CD1c-positive myeloid dendritic cell (primary cell): ENCODE data around the gene ST6GALNAC2.
"Not testable (repeated sequence)": the region's sequence is repeated elsewhere in the genome, so short reads cannot be mapped to it uniquely, and the experiment has no call there.

Experiments used
- DNase-seq: peaks from one replicate; pipeline ENCODE4 v3.0.0-alpha.2; 2016; ENCODE audit errors: extremely low spot score

Gene ST6GALNAC2

GRCh38 chr17:76540381-76541300 lies 45.0 kb downstream of the ST6GALNAC2 start:
- DNase-seq: peak; percentile 78

- DNase-seq: no peak
Observed at GRCh38 chr17:76539631-76540271, 45.9 kb downstream of the ST6GALNAC2 start, which contains the start of gene PRCD. PRCD (plus strand) TSS chr17:76540044; CDS start chr17:76540142, 98 bp downstream.

- no peak for DNase-seq
Observed at GRCh38 chr17:76538941-76539570, 46.6 kb downstream of the ST6GALNAC2 start.

GRCh38 chr17:76538281-76538931 lies 47.3 kb downstream of the ST6GALNAC2 start:
- DNase-seq: peak; percentile 25

- peak; percentile 11 for DNase-seq
Observed at GRCh38 chr17:76537578-76538280, 47.9 kb downstream of the ST6GALNAC2 start, which contains the start of gene CYGB. CYGB (minus strand) TSS chr17:76537709; CDS start chr17:76537542, 167 bp downstream.

GRCh38 chr17:76537288-76537577 lies 48.4 kb downstream of the ST6GALNAC2 start:
- DNase-seq: peak; percentile 20

GRCh38 chr17:76536511-76537287 lies 49.0 kb downstream of the ST6GALNAC2 start:
- no peak for DNase-seq

GRCh38 chr17:76535788-76536510 lies 49.7 kb downstream of the ST6GALNAC2 start:
- no peak for DNase-seq

- peak; percentile 29 for DNase-seq
Observed at GRCh38 chr17:76534831-76535732, 50.6 kb downstream of the ST6GALNAC2 start.

- DNase-seq: not testable (repeated sequence)
Observed at GRCh38 chr17:76533640-76534359, 51.9 kb downstream of the ST6GALNAC2 start.

- no peak for DNase-seq
Observed at GRCh38 chr17:76532072-76532651, 53.5 kb downstream of the ST6GALNAC2 start.

- no peak for DNase-seq
Observed at GRCh38 chr17:76531486-76532038, 54.1 kb downstream of the ST6GALNAC2 start.

GRCh38 chr17:76530811-76531485 lies 54.7 kb downstream of the ST6GALNAC2 start:
- no peak for DNase-seq

- DNase-seq: peak; percentile 66
Observed at GRCh38 chr17:76530095-76530723, 55.5 kb downstream of the ST6GALNAC2 start.

- peak; percentile 63 for DNase-seq
Observed at GRCh38 chr17:76529224-76530094, 56.2 kb downstream of the ST6GALNAC2 start.
